Sigmoid colon (tissue), 4 donors: Measurements from ENCODE around the gene LPAR4.

Experiments
- EP300 ChIP-seq, 4 donors: sonication (generic); formaldehyde crosslinking; IDR thresholded peaks; one replicate each; pipeline ENCODE4 v1.6.1; 2017; ENCODE audit warnings: antibody characterized with exemption in 4 of 4
- POLR2A ChIP-seq, 2 donors: fragments of 450-650 bp; IDR thresholded peaks; one replicate each; pipeline ENCODE4 v1.6.1; 2016; ENCODE audit warnings: antibody characterized with exemption in 2 of 2, mild to moderate bottlenecking in 2 of 2, moderate library complexity in 2 of 2
- TF ChIP-seq, protein P1 (sequence below), 4 experiments: fragments of 450-650 bp in 3 of 4; fragments of 200-600 bp in 1 of 4; IDR thresholded peaks; one replicate each; pipeline ENCODE4 v1.5.1; 2016 to 2019; ENCODE audit warnings: antibody characterized with exemption in 4 of 4, mild to moderate bottlenecking in 3 of 4, moderate library complexity in 2 of 4

DNA sequence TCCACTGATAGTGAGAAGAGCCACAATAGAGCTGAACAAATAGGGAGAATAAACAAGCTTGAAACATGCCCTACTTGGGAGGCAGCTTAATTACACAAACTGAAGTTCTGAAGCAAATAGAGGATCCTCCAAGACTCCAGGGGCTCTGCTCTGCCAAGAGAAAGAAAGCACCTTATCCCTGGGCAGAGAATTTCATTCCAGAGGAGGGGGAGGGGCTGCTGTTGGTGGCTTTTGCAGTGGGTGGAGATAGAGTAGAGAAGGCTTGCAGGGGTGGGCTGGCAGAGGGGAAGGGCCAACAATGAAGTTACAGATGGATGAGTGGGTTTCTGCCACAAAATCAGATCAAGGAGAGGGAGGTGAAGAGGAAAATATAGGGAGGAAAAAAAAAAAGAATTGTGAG, 1.0 kb upstream of the LPAR4 start:
- TF ChIP-seq EP300 (IDR thresholded peaks at IDR 0.05) (no peak), POLR2A (IDR thresholded peaks at IDR 0.05) (no peak)
- TF ChIP-seq, protein P1, sequence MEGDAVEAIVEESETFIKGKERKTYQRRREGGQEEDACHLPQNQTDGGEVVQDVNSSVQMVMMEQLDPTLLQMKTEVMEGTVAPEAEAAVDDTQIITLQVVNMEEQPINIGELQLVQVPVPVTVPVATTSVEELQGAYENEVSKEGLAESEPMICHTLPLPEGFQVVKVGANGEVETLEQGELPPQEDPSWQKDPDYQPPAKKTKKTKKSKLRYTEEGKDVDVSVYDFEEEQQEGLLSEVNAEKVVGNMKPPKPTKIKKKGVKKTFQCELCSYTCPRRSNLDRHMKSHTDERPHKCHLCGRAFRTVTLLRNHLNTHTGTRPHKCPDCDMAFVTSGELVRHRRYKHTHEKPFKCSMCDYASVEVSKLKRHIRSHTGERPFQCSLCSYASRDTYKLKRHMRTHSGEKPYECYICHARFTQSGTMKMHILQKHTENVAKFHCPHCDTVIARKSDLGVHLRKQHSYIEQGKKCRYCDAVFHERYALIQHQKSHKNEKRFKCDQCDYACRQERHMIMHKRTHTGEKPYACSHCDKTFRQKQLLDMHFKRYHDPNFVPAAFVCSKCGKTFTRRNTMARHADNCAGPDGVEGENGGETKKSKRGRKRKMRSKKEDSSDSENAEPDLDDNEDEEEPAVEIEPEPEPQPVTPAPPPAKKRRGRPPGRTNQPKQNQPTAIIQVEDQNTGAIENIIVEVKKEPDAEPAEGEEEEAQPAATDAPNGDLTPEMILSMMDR (IDR thresholded peaks at IDR 0.05) = no peak
